ENCODE results near the gene STK32C.

- TF ChIP-seq CTCF (IDR thresholded peaks at IDR 0.05), result no peak
- TF ChIP-seq POLR2A (IDR thresholded peaks at IDR 0.05), result no peak
Observed at GRCh38 chr10:132201111-132201969, 106.4 kb downstream of the STK32C start.

Measured in prostate gland (tissue), 2 donors.